Measurements from ENCODE around the gene BRD8. TPM values are rescaled to one million over a fixed set of nuclear protein-coding genes. Genes with fewer than 3 reads are reported as not detected.

BRD8 gene
- total RNA-seq, 4 donors from 2014 or later: 27.9 to 39.9 (median 32.6) TPM

DNA sequence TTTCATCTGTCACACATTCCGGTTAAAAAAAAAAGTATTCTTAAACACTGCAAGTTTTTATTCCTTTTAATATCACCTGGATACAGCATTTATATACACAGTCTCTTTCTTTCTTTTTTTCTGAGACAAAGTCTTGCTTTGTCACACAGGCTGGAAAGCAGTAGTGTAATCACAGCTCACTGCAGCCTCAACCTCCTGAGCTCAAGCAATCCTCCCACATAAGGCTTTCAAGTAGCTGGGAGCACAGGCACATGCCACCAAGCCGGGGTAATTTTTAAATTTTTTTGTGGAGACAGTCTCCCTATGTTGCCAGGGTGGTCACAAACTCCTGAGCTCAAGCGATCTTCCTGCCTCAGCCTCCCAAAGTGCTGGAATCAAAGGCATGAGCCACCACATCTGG lies 14.4 kb upstream of the BRD8 start:
- no peak for TF ChIP-seq POLR2A (IDR thresholded peaks at IDR 0.05)
- TF ChIP-seq, protein P1, sequence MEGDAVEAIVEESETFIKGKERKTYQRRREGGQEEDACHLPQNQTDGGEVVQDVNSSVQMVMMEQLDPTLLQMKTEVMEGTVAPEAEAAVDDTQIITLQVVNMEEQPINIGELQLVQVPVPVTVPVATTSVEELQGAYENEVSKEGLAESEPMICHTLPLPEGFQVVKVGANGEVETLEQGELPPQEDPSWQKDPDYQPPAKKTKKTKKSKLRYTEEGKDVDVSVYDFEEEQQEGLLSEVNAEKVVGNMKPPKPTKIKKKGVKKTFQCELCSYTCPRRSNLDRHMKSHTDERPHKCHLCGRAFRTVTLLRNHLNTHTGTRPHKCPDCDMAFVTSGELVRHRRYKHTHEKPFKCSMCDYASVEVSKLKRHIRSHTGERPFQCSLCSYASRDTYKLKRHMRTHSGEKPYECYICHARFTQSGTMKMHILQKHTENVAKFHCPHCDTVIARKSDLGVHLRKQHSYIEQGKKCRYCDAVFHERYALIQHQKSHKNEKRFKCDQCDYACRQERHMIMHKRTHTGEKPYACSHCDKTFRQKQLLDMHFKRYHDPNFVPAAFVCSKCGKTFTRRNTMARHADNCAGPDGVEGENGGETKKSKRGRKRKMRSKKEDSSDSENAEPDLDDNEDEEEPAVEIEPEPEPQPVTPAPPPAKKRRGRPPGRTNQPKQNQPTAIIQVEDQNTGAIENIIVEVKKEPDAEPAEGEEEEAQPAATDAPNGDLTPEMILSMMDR (IDR thresholded peaks at IDR 0.05): no peak
- Histone ChIP-seq H3K27me3 (no peaks in the 10 kb centered on the region), H3K4me1 (no peaks in the 10 kb centered on the region), H3K4me3 (no peak overlapping the region), H3K36me3 (peaks cover 9 to 96% (median 22%) of the 10 kb centered on the region in 3 donors), H3K27ac (no peak overlapping the region), H3K9me3 (no peaks in the 10 kb centered on the region)
- intact Hi-C loops (cut with DNase I): no loop called here
- DNase-seq: no peak
- WGBS, 2 donors: 92 to 93% methylated on average over 3 of the region's 3 CpGs

DNA sequence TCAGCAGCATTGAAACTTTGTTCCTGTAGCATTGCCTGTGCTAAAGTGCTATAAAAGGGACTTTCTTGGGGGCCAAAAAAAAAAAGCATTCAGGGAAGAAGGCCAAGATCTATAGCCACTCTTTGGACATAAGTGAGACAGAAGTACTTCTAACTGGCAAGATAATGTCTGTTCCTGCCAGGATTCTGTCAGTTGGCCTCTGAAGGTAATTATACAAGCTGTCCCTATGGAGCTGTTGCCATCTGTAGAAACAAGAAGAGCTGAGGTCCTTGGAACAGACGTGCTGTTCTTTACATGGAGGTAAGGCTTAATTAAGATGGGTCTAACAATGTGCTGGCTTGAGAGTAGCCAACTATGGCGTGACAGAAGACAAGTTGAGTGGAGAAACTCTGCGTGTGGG lies 10.2 kb upstream of the BRD8 start:
- WGBS, 2 donors: 79 to 82% methylated on average over 3 of the region's 3 CpGs

DNA sequence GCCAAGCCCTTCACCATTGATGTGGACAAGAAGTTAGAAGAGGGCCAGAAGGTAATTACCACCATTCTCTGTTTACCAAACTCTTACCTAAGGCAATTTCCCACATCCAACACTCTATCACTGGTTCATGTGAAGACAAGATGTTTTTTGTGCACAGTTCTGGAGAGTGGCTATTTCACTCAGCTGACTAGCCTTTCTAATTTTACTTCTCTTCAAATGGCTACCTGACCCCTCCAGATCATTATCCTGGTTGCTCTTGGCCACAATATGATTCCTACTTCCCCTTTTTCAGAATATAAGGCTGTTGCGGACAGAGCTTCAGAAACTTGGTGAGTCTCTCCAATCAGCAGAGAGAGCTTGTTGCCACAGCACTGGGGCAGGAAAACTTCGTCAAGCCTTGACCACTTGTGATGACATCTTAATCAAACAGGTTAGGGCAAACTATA lies 7.6 kb upstream of the BRD8 start:
- Histone ChIP-seq H3K36me3 (peaks cover 9 to 97% (median 23%) of the 10 kb centered on the region in 3 donors), H3K27ac (no peak overlapping the region)

More for the DNA sequence above, 10.2 kb upstream of the BRD8 start:
- Histone ChIP-seq H3K9me3 (no peaks in the 10 kb centered on the region), H3K36me3 (peaks cover 9 to 100% (median 30%) of the 10 kb centered on the region in 3 donors), H3K4me1 (no peaks in the 10 kb centered on the region), H3K27me3 (no peaks in the 10 kb centered on the region), H3K4me3 (no peak overlapping the region), H3K27ac (no peak overlapping the region)
- TF ChIP-seq, protein P1 (IDR thresholded peaks at IDR 0.05): no peak
- no peak for TF ChIP-seq POLR2A (IDR thresholded peaks at IDR 0.05)
- DNase-seq: no peak
- intact Hi-C loops (cut with DNase I): no loop called here

DNA sequence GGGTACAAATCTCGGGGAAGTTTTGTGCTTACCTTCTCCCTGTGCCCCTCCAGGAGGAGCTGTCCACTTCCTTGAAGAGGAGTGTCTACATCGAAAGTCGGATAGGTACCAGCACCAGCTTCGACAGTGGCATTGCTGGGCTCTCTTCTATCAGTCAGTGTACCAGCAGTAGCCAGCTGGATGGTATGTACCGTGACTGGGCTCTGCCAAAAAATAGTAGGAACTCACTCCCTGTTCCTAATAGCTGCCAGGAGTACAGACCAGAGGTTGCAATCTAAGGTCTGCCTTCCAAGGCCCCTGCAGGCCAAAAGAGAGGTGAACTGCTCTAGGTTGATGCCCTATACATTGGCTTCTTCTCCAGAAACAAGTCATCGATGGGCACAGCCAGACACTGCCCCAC lies 4.4 kb upstream of the BRD8 start:
- Histone ChIP-seq H3K27me3 (no peaks in the 10 kb centered on the region), H3K36me3 (peaks cover 0 to 65% (median 8%) of the 10 kb centered on the region in 3 donors), H3K9me3 (no peaks in the 10 kb centered on the region), H3K4me1 (peaks cover 6 to 19% (median 7%) of the 10 kb centered on the region in 3 donors), H3K4me3 (no peak overlapping the region), H3K27ac (no peak overlapping the region)
- WGBS, 2 donors: 92 to 100% methylated on average over 5 to 6 of the region's 6 CpGs
- TF ChIP-seq POLR2A (IDR thresholded peaks at IDR 0.05): no peak
- TF ChIP-seq, protein P1 (IDR thresholded peaks at IDR 0.05): no peak
- DNase-seq: no peak
- intact Hi-C loops (cut with DNase I): no loop called here

More for the DNA sequence above, 7.6 kb upstream of the BRD8 start:
- TF ChIP-seq POLR2A (IDR thresholded peaks at IDR 0.05): no peak
- TF ChIP-seq, protein P1 (IDR thresholded peaks at IDR 0.05): no peak
- no peaks in the 10 kb centered on the region for H3K4me1 ChIP-seq
- intact Hi-C loops (cut with DNase I): no loop called here
- no peak for DNase-seq
- H3K4me3 ChIP-seq: no peak overlapping the region
- no peaks in the 10 kb centered on the region for H3K9me3 ChIP-seq
- no peaks in the 10 kb centered on the region for H3K27me3 ChIP-seq
- WGBS, 2 donors: 71 to 74% methylated on average over 2 of the region's 2 CpGs

DNA sequence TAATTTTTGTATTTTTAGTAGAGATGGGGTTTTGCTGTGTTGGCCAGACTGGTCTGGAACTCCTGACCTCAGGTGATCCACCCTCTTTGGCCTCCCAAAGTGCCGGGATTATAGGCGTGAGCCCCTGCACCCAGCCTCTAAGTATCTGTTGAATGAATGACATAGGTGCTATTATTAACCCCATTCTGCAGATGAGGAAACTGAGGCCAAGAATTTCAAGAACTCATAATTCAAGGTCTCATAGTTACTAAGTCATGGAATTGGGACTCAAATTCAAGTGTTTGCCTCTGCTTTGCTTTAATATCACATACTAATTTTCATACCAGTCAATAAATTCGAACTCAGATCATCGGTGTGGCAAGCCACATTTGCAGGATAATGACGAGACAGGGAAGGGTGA lies 2.4 kb upstream of the BRD8 start:
- Histone ChIP-seq H3K9me3 (no peaks in the 10 kb centered on the region), H3K4me3 (no peak overlapping the region), H3K36me3 (peaks cover 0 to 60% (median 0%) of the 10 kb centered on the region in 3 donors), H3K27ac (no peak overlapping the region), H3K27me3 (no peaks in the 10 kb centered on the region), H3K4me1 (peaks cover 16 to 38% (median 16%) of the 10 kb centered on the region in 3 donors)
- TF ChIP-seq, protein P1 (IDR thresholded peaks at IDR 0.05): no peak
- TF ChIP-seq POLR2A (IDR thresholded peaks at IDR 0.05): no peak
- intact Hi-C loops (cut with DNase I): no loop called here
- WGBS, 2 donors: 83 to 86% methylated on average over 4 to 5 of the region's 5 CpGs
- DNase-seq: no peak

All from esophagus squamous epithelium (tissue), 5 donors.